OCI-LY7 (cell line): ENCODE measurements around the gene PALB2. TPM values are rescaled to one million over a fixed set of nuclear protein-coding genes. Genes with fewer than 3 reads are reported as not detected.

Experiments used
- BruUV-seq: library from RNA; stranded (reverse); fragments of 400-500 nt; replicated peaks from 2 replicates; lab custom pipeline; 2021; lab: Mats Ljungman, UMichigan
- CTCF ChIA-PET: fragments of 300-600 bp; sonication (Branson Sonifier 250); formaldehyde crosslinking; loops from one replicate; lab custom pipeline; 2022; ENCODE audit warnings: antibody characterized with exemption; ENCODE audit not compliant: unreplicated experiment; lab: Charles Lee
- POLR2A ChIA-PET: fragments of 300-600 bp; sonication (Branson Sonifier 250); formaldehyde crosslinking; loops from one replicate; lab custom pipeline; 2022; ENCODE audit warnings: antibody characterized with exemption; lab: Charles Lee
- DNase-seq: peaks from one replicate; pipeline ENCODE4 v3.0.0-alpha.2; 2015; ENCODE audit warnings: low spot score
- H2AFZ ChIP-seq: fragments of 200-600 bp; sonication (generic), shearing (Covaris generic); 2 replicates; pipeline ENCODE4 v1.6.1; 2014; ENCODE audit warnings: mild to moderate bottlenecking, antibody characterized with exemption, low read length, moderate library complexity
- H3K27ac ChIP-seq: fragments of 200-600 bp; sonication (generic); 2 replicates; pipeline ENCODE4 v1.5.1; 2014; ENCODE audit warnings: mixed run types, low read depth, mild to moderate bottlenecking, moderate library complexity, low read length, inconsistent platforms; ENCODE audit not compliant: poor library complexity, severe bottlenecking
- H3K36me3 ChIP-seq: fragments of 200-600 bp; sonication (generic); 2 replicates; pipeline ENCODE4 v1.6.1; 2014; ENCODE audit warnings: mild to moderate bottlenecking, antibody characterized with exemption, low read length, moderate library complexity, mixed read lengths; ENCODE audit not compliant: insufficient read depth
- H3K4me1 ChIP-seq: fragments of 200-600 bp; sonication (generic); 2 replicates; pipeline ENCODE4 v1.5.1; 2014; ENCODE audit warnings: mild to moderate bottlenecking, low read length; ENCODE audit not compliant: insufficient read depth, poor library complexity, severe bottlenecking
- H3K4me2 ChIP-seq: fragments of 200-600 bp; sonication (generic); 2 replicates; pipeline ENCODE4 v1.6.1; 2014; ENCODE audit warnings: mild to moderate bottlenecking, low read length
- H3K4me3 ChIP-seq: fragments of 200-600 bp; sonication (generic); 2 replicates; pipeline ENCODE4 v1.5.1; 2014; ENCODE audit warnings: mild to moderate bottlenecking, low read depth, low read length; ENCODE audit not compliant: poor library complexity, severe bottlenecking
- H3K79me2 ChIP-seq: fragments of 200-600 bp; sonication (generic); 2 replicates; pipeline ENCODE4 v1.6.1; 2016; ENCODE audit warnings: low read depth, mild to moderate bottlenecking, low read length, moderate library complexity, mixed read lengths; ENCODE audit not compliant: insufficient read depth
- H3K9me2 ChIP-seq: fragments of 200-600 bp; sonication (generic); 2 replicates; pipeline ENCODE4 v1.6.1; 2016; ENCODE audit warnings: mild to moderate bottlenecking, low read length, mixed read lengths; ENCODE audit not compliant: insufficient read depth
- H3K9me3 ChIP-seq: fragments of 200-600 bp; sonication (generic); 2 replicates; pipeline ENCODE4 v1.6.1; 2014; ENCODE audit warnings: mild to moderate bottlenecking, mixed run types, low read length, mixed read lengths
- H4K20me1 ChIP-seq: fragments of 200-600 bp; sonication (generic); 2 replicates; pipeline ENCODE4 v1.6.1; 2014; ENCODE audit warnings: mild to moderate bottlenecking, antibody characterized with exemption, low read length, moderate library complexity, mixed read lengths; ENCODE audit not compliant: insufficient read depth
- CTCF ChIP-seq: fragments of 200-600 bp; sonication (generic); conservative IDR thresholded peaks from 2 replicates; pipeline ENCODE4 v1.5.1; 2014; ENCODE audit warnings: mild to moderate bottlenecking, antibody characterized with exemption, low read length, moderate library complexity, mixed read lengths
- EZH2phosphoT487 ChIP-seq: fragments of 200-600 bp; sonication (generic); IDR thresholded peaks from 2 replicates; pipeline ENCODE4 v1.6.1; 2018; ENCODE audit warnings: low read depth, borderline replicate concordance, mild to moderate bottlenecking, mixed run types, antibody characterized with exemption, low read length, moderate library complexity, mixed read lengths
- intact Hi-C: fragments of 100-400 bp; cut with micrococcal nuclease; formaldehyde crosslinking; loops from one replicate; pipeline ENCODE4 v1.10.0; 2022; ENCODE audit not compliant: unreplicated experiment
- total RNA-seq, 2 experiments: library from RNA; depleted of rRNA in 1 of 2; stranded (reverse); fragments of >200 nt in 1 of 2; shearing (Covaris generic) in 1 of 2; gene quantifications; 2 replicates each; pipeline ENCODE4 v1.2.3, GENCODE V29; 2014 to 2022

Gene PALB2
- total RNA-seq, 2 experiments from 2014 or later, result 16.6 to 35.1 TPM

DNA sequence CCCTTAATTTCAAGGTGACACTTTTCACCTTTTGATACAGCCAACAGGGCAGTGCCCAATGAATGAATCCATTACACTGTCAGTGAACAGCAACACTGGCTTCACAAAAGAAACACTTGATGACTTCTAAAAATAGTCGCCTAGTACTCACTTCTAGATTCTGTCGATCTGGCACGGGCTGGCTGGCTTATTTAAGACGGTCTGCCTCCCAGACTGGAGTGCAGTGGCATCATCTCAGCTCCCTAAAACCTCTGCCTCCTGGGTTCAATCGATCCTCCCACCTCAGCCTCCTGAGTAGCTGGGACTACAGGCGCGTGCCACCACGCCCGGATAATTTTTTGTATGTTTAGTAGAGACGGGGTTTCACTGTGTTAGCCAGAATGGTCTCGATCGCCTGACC, 46.9 kb downstream of the PALB2 start:
- TF ChIP-seq CTCF (no peak), EZH2phosphoT487 (no peak)
- Histone ChIP-seq H3K36me3 (peaks cover 59% of the 10 kb centered on the region), H3K79me2 (peaks cover 68% of the 10 kb centered on the region), H3K9me2 (no peaks in the 10 kb centered on the region), H4K20me1 (peaks cover 7% of the 10 kb centered on the region; the same call in 1 of the 2 replicates), H3K4me2 (no peak overlapping the region), H3K27ac (no peak overlapping the region), H3K4me3 (no peak overlapping the region), H2AFZ (no peak overlapping the region), H3K9me3 (no peaks in the 10 kb centered on the region), H3K4me1 (peaks cover 21% of the 10 kb centered on the region)
- no peak for DNase-seq
- intact Hi-C loops, result no loop called here
- ChIA-PET CTCF (no interaction called here), POLR2A (no interaction called here)
- no TSS peak for BruUV-seq

DNA sequence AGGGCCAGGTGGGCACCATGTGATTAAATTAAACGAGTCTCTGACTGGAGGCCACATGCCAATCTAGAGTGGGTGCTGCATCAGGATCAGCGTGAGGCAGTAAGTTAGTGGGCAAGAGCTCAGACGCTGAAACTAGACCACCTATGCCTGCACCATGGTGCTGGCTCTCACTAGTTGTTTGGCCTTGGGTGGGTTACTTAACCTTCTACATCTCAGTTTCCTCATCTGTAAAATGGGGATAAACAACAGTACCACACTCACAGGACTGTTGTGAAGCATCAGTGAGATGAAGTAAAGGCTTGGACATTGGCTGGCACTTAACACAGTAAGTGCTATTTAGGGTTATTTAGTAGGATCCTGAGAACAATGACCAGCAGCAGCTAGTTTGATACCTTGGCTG, 50.9 kb downstream of the PALB2 start:
- BruUV-seq, result no TSS peak
- H3K4me3 ChIP-seq, result no peak overlapping the region
- intact Hi-C loops, result no loop called here
- DNase-seq, result no peak
- peaks cover 7% of the 10 kb centered on the region for H3K4me1 ChIP-seq
- no peak overlapping the region for H3K27ac ChIP-seq
- peaks cover 67% of the 10 kb centered on the region for H3K79me2 ChIP-seq
- no peak overlapping the region for H2AFZ ChIP-seq
- H4K20me1 ChIP-seq, result peaks cover 4% of the 10 kb centered on the region
- H3K4me2 ChIP-seq, result no peak overlapping the region
- no peaks in the 10 kb centered on the region for H3K9me3 ChIP-seq
- ChIA-PET POLR2A (no interaction called here), CTCF (no interaction called here)
- H3K36me3 ChIP-seq, result peaks cover 92% of the 10 kb centered on the region
- no peak for TF ChIP-seq EZH2phosphoT487
- TF ChIP-seq CTCF, result no peak
- H3K9me2 ChIP-seq, result no peaks in the 10 kb centered on the region

DNA sequence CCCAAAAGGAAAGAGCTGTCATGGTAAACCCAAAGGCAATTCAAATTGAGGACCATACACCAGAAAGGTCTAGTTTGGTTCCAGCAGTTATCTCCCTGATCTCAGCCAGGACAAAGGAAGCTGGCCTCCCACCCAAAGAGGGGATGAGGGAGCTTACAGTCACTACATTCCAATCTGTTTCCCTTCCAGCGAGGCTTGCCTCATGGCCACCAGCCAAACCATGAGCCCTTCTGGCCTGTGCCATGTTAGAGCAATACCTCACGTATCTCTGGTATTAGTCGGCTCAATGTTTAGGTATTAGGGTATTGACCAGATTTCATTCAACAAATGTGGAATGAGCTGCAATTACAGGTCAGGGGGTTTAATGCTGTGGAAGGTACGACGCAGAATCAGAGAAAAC, 53.4 kb downstream of the PALB2 start:
- H3K79me2 ChIP-seq, result peaks cover 44% of the 10 kb centered on the region
- no peaks in the 10 kb centered on the region for H3K9me3 ChIP-seq
- H3K9me2 ChIP-seq, result no peaks in the 10 kb centered on the region
- H3K27ac ChIP-seq, result no peak overlapping the region
- no TSS peak for BruUV-seq
- ChIA-PET POLR2A (no interaction called here), CTCF (no interaction called here)
- H3K4me2 ChIP-seq, result no peak overlapping the region
- H3K4me1 ChIP-seq, result no peaks in the 10 kb centered on the region
- peaks cover 85% of the 10 kb centered on the region for H3K36me3 ChIP-seq
- intact Hi-C loops, result no loop called here
- no peak for DNase-seq
- no peak for TF ChIP-seq CTCF
- no peak for TF ChIP-seq EZH2phosphoT487
- no peak overlapping the region for H2AFZ ChIP-seq
- no peaks in the 10 kb centered on the region; the same call in 1 of the 2 replicates for H4K20me1 ChIP-seq
- no peak overlapping the region for H3K4me3 ChIP-seq
